Fibroblast of pulmonary artery (primary cell): ENCODE measurements around the gene FOXO3.
"Not testable (repeated sequence)": the region's sequence is repeated elsewhere in the genome, so short reads cannot be mapped to it uniquely, and the experiment has no call there.

Experiments
- DNase-seq: peaks from one replicate; pipeline ENCODE4 v3.0.0-alpha.2; 2010; ENCODE audit warnings: low read depth
- H3K4me3 ChIP-seq: replicated peaks from 2 replicates; pipeline ENCODE4 v1.5.1; 2011; ENCODE audit warnings: low read depth, mild to moderate bottlenecking, control low read depth, low read length, moderate library complexity
- TF ChIP-seq, protein P1 (sequence below): IDR thresholded peaks from 2 replicates; pipeline ENCODE4 v1.5.1; 2011; ENCODE audit warnings: mild to moderate bottlenecking, control low read depth, low read length, inconsistent platforms; ENCODE audit errors: missing control alignments

Gene FOXO3

GRCh38 chr6:108661430-108661829, 100.7 kb downstream of the FOXO3 start:
- TF ChIP-seq, protein P1, sequence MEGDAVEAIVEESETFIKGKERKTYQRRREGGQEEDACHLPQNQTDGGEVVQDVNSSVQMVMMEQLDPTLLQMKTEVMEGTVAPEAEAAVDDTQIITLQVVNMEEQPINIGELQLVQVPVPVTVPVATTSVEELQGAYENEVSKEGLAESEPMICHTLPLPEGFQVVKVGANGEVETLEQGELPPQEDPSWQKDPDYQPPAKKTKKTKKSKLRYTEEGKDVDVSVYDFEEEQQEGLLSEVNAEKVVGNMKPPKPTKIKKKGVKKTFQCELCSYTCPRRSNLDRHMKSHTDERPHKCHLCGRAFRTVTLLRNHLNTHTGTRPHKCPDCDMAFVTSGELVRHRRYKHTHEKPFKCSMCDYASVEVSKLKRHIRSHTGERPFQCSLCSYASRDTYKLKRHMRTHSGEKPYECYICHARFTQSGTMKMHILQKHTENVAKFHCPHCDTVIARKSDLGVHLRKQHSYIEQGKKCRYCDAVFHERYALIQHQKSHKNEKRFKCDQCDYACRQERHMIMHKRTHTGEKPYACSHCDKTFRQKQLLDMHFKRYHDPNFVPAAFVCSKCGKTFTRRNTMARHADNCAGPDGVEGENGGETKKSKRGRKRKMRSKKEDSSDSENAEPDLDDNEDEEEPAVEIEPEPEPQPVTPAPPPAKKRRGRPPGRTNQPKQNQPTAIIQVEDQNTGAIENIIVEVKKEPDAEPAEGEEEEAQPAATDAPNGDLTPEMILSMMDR: no peak
- H3K4me3 ChIP-seq: no peak overlapping the region
- peak; percentile 37 for DNase-seq

DNA sequence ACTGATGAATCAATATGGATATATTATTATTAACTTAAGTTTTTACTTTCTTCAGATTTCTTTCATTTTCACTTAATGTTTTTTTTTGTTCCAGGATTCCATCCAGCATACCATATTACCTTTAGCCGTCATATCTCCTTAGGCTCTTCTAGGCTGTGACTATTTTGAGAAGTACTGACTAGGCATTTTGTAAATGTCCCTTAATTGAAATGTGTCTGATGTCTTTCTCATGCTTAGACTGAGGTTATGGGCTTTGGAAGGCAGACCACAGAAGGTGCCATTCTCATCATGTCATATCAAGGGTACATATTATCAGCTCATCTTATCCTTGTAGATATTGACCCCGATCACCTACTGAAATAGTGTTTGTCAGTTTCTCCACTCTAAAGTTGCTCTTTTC, 101.3 kb downstream of the FOXO3 start:
- no peak for DNase-seq

GRCh38 chr6:108662702-108663101, 102.0 kb downstream of the FOXO3 start:
- no peak overlapping the region for H3K4me3 ChIP-seq
- no peak for DNase-seq
- TF ChIP-seq, protein P1: no peak

More for the DNA sequence above, 101.3 kb downstream of the FOXO3 start:
- H3K4me3 ChIP-seq: no peak overlapping the region
- TF ChIP-seq, protein P1: no peak

DNA sequence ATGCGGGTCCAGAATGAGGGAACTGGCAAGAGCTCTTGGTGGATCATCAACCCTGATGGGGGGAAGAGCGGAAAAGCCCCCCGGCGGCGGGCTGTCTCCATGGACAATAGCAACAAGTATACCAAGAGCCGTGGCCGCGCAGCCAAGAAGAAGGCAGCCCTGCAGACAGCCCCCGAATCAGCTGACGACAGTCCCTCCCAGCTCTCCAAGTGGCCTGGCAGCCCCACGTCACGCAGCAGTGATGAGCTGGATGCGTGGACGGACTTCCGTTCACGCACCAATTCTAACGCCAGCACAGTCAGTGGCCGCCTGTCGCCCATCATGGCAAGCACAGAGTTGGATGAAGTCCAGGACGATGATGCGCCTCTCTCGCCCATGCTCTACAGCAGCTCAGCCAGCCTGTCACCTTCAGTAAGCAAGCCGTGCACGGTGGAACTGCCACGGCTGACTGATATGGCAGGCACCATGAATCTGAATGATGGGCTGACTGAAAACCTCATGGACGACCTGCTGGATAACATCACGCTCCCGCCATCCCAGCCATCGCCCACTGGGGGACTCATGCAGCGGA, 102.9 kb downstream of the FOXO3 start:
- DNase-seq, H3K4me3 ChIP-seq: not testable (repeated sequence)

DNA sequence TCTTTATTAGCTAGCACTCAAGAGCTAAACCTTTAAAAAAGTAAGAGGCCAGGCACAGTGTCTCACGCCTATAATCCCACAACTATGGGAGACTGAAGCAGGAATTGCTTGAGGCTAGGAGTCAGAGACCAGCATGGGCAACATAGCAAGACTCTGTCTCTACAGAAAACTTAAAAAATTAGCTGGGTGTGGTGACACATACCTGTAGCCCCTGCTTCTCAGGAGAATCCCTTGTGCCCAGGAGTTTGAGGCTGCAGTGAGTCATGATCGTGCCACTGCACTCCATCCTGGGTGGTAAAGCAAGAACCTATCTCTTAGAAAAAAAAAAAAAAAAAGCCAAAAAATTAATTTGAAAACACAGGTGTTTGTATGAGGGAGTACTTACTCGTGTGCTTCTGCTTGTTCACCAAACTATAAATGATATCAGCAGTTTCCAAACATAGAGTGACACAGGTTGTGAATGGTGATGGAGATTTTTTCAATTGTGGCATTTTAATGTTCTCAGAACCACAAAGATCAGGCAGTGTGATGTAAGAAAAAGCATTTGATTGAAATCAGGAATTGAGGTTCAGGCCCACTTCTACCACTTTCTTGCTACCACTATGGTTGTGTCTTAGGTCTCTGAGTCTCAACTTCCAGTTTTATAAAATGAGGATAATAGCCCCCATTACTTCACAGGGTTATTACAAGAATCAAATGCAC, 104.9 kb downstream of the FOXO3 start:
- TF ChIP-seq, protein P1: no peak
- no peak overlapping the region for H3K4me3 ChIP-seq
- DNase-seq: no peak

GRCh38 chr6:108666656-108667260, 106.0 kb downstream of the FOXO3 start:
- DNase-seq: no peak
- H3K4me3 ChIP-seq: no peak overlapping the region
- TF ChIP-seq, protein P1: no peak

- DNase-seq: peak; percentile 55
- TF ChIP-seq, protein P1: no peak
- H3K4me3 ChIP-seq: no peak overlapping the region
Measured at GRCh38 chr6:108667993-108668392, 107.3 kb downstream of the FOXO3 start.
